NCI-H2171 (cell line): ENCODE measurements around the gene PLAC9.
"Not testable (repeated sequence)": the region's sequence is repeated elsewhere in the genome, so short reads cannot be mapped to it uniquely, and the experiment has no call there.

ENCODE experiments used
- DNase-seq: peaks from one replicate; lab custom pipeline; 2025; lab: John Stamatoyannopoulos, UW

Gene PLAC9

DNA sequence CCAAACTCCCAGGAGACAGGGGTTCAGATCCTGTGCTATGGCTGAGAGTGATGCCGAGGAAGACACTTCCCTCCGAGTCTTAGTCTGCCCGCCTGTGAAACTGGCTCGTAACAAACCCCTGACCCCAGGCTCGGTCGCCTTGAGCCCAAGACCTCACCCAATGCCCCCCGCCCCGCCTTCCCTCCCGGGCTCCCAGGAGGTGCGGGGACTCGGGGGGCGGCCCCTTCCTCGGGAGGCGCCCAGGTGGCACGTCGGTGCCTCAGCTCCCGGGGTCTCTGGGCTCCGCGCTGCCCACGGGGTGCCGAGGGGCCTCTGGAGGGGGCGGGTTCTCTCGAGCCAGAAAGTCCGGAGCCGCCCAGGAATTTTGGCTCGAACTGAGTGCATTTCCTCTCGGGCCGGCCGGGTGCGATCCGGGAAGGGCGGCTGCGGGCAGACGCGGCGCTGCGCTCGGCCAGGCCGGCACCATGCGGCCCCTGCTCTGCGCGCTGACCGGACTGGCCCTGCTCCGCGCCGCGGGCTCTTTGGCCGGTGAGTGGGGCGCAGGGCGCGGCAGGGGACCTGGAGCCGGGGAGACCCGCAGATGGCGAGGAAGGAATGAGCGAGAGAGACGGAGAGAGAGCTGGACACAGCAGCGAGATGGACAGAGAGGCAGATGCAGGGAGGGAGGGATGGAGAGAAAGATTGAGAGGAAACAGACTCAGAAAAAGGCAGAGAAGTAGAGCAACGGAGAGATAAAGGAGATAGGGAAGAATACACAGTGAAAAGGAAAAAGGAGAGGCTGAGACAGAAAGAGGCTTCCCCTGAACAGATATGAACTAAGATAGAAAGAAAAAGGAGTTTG is at the start of gene PLAC9:
TSS of gene PLAC9 (plus strand) at position 432 of the 841 bp plus-strand sequence. CDS start at position 465, 33 bp downstream.
- no peak for DNase-seq

- DNase-seq = no peak
Observed at GRCh38 chr10:80090121-80090520, 42.4 kb upstream of the PLAC9 start.

- DNase-seq = no peak
Observed at GRCh38 chr10:80094231-80094630, 38.3 kb upstream of the PLAC9 start.

DNA sequence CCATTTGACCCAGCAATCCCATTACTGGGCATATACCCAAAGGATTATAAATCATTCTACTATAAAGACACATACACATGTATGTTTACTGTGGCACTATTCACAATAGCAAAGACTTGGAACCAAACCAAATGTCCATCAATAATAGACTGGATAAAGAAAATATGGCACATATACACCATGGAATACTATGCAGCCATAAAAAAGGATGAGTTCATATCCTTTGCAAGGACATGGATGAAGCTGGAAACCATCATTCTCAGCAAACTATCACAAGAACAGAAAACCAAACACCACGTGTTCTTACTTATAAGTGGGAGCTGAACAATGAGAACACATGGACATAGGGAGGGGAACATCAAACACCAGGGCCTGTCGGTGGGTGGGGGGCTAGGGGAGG is 34.3 kb upstream of the PLAC9 start:
- DNase-seq = not testable (repeated sequence)

GRCh38 chr10:80099295-80099694 is 33.2 kb upstream of the PLAC9 start:
- not testable (repeated sequence) for DNase-seq

GRCh38 chr10:80100116-80100515 is 32.4 kb upstream of the PLAC9 start:
- DNase-seq = no peak

DNA sequence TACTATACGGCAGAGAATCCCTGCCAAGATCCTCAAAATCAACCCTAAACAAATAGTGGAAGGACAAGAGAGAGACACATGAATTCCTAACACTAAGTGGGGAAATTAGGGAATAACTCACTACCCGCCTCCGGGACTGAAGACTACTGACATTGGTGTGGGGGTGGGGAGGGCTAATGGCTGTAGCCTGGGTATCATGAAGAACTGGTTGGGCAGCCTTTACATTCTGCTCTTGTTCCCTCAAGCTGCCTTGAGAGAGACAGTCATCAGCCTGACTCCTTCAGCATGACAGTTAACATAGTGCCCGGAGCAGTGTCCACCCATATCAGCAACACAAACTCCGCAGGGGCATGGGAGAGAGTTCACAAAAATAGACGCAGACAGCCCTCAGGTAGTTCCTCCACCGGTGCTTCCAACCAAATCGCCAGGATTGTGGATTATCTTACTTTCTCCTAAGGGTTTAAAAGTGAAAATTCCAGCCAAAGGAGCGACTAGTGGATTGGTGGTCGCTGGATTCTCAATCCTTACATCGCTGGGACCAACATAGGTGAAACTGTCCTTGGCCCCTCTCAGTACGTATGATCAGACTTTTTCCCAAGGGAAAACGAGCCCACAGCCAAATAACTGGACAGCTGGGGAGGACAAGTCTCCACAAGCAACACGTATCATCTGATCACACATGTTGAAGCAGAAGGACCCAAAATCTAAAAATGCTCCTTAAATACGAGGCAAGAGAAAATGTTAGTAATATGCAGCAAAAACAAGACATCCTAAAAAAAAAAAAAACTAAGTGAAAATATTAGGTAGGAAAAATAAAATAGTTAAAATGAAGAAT is 31.5 kb upstream of the PLAC9 start:
- DNase-seq = peak; percentile 15

DNA sequence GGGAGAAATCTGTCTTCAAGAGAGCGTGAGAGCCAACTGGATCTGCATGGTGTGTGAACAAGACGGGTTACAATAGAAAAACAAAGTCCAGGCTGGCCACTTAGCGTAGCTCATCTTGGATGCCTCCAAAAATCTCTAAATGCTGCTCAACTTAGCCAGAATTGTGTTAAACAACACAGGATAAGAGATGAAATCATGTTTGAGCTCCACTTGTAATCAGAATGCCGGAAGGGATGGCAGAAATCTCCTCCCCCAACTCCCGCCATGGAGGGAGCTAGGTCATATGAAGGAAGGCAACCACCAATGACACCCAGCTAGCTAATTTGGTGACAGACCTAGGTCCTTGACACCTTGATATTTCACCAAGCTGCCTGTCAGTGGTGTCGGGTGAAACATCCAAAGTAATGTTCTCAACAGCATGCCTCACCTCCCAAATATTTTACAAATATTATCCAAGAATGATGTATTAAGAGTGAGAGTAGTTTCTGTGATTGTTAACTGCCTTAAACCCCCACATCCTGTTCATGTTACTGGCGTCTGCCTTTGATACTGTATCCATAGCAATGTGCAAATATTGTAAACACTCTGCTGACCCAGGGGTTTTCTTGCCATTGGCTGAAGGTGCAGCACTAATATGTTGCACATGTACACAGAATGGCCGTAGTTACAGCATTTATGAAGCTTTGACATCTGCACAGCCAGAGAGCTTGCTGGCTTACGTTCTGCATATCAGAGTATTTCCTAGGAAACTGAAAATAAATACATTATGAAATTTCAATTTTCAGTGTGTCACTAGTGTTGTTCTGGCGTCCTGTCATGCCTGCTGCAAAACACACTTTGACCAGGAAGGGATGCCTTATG is 28.2 kb upstream of the PLAC9 start:
- no peak for DNase-seq

DNA sequence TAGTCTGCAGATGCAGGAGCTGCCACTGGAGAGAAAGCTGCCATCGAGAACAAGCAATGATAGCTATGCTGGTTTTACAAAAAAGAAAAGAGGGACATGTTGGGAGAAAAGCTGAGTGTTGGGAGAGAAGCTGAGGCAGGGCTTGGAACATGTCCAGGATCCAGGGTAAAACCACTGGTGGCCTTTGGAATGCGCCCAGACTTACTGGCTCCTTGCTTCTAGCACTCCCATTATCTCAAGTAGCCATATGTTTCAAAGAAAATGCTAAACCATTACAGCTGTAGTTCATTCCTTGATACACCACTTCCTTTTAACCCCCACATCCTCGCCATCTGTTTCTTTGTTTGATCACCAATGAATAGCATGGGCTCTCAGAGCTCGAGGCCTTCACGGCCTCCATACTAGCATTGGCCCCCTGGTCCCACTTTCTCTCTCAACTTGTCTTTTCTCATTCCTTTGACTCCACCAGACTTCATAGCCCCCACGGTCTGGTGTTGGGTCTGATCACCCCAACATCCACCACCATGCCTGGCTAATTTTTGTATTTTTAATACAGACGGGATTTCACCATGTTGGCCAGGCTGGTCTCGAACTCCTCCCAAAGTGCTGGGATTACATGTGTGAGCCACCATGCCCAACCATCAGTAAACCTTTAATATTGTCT is 23.8 kb upstream of the PLAC9 start:
- peak; percentile 15 for DNase-seq

GRCh38 chr10:80110986-80111385 is 21.5 kb upstream of the PLAC9 start:
- DNase-seq = no peak

DNA sequence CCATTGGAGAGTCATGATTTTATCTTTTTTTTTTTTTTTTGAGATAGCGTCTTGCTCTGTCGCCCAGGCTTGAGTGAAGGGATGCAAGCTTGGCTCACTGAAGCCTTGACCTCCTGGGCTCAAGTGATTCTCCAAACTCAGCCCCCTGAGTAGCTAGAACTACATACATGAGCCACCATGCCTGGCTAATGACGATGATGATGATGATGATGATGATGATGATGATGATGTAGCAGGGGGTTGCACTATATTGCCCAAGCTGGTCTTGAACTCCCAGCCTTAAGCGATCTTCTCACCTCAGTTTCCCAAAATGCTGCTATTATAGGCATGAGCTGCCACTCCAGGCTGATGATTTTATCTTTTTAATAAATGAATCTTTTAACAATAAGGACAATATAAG is 13.9 kb upstream of the PLAC9 start:
- no peak for DNase-seq

DNA sequence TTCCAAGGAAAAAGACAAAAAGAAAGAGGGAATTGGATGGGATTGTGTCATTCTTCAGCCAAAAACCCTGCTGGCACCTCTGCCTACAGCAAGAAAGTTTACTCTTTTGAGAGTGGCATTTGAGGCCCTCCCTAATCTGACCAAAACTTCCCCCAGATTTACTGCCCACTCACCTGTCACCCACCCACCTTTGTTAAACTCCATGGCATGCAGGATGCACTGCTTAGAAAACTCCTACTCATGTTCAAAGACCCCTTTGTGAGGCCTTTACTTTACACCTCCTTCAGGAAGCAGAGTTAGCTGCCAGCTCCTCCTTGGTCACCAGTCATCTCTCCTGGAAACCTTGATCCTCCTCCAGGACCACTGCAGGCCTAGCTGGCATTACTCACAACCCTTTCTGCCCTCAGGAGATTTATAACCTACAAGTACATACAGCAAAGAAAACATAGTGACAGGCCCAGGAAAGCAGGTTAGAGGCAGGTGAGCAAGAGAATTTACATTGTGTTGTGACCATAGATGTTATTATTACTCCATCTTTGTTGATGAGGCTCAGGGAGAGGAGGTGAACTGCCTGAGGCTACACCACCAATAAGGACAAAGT is 10.3 kb upstream of the PLAC9 start:
- no peak for DNase-seq

DNA sequence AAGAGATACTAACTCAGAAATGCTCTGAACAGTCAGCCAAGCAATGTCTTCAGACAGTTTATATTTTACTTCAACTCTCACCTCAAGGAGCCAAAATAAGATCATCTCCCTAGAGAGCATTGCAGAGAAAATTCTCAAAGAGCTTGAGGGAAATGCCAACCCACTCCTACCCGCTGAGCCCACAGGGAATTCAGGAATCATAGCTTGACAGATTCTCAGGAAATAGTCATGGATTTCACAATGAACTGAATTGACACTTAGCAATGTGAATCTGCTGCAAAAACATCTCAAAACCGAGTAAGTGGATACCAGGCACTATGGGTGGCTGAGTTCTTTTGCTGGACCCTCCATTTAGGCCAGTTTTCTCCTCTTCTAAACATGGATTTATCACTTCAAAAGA is 9.8 kb upstream of the PLAC9 start:
- DNase-seq = no peak

GRCh38 chr10:80126876-80127275 is 5.7 kb upstream of the PLAC9 start:
- no peak for DNase-seq

DNA sequence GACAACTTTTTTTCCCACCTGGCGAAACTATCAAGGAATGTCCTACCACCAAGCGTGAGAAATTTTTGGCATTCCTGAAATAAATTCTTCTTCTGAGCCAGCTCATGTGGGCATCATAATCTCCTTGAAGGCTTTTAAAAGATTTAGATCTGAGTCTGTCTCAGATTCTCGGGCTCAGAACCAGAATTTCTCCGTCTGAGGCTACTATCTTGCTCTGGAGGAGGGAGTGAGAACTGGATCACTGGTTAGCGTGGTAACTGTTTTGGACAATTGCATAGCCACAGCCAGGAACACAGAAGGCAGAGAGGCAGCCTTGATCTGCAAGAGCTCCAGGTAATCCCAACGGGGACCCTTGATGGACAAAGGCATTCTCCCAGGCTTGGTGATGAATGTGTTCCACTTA is 1.0 kb upstream of the PLAC9 start:
- DNase-seq = no peak

DNA sequence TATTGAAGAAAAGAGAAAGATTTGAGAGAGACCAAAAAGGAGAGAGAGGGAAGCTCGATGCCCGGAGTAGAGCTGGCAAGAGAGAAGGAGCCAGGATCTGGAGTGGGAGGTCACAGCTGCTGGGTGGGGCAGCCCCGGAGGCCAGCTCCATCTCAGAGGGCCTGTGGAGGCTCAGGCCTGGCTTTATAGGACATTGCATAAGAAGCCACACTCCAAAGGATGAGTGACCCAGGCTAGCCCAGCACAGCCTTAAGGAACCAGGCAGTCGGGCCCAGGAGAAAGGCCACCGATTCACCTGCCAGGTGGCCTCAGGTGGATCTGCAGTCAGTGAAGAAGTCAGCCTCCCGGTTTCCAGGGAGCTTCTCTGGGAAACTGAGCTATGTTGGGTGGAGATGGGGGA is 676 bp downstream of the PLAC9 start:
- no peak for DNase-seq

GRCh38 chr10:80133687-80134086 is 1.2 kb downstream of the PLAC9 start:
- not testable (repeated sequence) for DNase-seq

DNA sequence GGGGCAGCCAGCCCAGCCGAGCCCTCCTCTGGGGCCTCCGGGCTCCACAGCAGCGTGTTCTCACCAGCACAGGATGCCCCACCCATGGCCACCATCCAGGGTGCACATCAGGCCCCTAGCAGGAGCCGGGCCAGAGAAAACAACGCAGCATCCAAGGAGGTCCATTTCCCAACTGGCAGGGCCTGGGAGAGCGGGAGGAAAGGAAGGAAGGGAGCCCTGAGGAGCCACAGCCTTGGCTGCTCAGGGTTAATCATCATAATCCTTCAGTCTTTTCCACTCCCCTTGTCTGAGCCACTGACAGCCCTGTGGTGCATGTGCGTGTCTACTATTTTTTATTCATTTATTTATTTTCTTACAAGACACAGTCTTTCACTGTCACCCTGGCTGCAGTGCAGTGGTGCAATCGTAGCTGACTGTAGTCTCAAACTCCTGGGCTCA is 3.6 kb downstream of the PLAC9 start:
- DNase-seq = no peak

- no peak for DNase-seq
Observed at GRCh38 chr10:80137031-80137862, 4.7 kb downstream of the PLAC9 start.

- no peak for DNase-seq
Observed at GRCh38 chr10:80137920-80138319, 5.4 kb downstream of the PLAC9 start.
